Medulla oblongata (tissue), 1 donor: ENCODE data around the gene RANBP3L.
"Not testable (repeated sequence)": the region's sequence is repeated elsewhere in the genome, so short reads cannot be mapped to it uniquely, and the experiment has no call there.

Experiments
- DNase-seq: peaks from one replicate; pipeline ENCODE4 v3.0.0-alpha.2; 2015; ENCODE audit errors: extremely low spot score

Gene RANBP3L

GRCh38 chr5:36206913-36207312, 94.8 kb downstream of the RANBP3L start:
- no peak for DNase-seq

DNA sequence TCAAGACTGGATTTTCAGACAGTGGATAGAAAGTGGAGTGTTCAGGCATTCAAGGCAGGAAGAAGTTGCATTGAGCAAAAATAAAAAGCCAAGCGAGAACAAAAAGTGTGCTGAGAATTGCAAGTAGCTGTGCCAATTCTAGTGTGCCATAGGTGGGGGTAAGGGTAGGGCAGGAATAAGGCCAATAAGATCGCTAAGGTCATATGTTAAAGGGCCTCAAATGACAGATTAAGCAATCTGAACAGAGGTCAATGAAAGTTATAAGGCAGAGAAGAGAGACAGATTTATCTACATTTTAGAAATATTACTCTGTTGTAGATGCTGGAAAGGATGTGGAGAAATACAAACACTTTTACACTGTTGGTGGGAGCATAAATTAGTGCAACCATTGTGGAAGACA, 96.4 kb downstream of the RANBP3L start:
- no peak for DNase-seq

DNA sequence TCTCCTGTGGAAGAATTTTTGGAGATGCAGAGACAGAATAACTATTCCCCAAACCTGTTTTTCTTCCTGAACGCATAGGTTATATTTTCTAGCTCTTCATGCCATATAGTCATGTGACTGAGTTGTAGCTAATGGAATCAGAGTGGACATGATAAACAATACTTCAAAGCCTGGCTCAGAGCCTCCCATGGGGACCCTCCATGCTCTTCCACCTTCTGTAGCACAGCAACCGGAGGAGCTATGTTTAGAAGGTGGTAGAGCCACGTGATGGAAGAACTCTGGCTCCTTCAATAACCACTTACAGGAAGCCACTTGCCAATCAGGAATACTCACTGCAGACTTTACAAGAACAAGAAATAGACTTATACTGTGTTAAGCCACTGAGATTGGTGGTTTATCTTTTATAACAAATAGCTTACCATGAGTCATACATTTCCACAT, 99.2 kb downstream of the RANBP3L start:
- no peak for DNase-seq

GRCh38 chr5:36200513-36200912, 101.2 kb downstream of the RANBP3L start:
- DNase-seq, result no peak

DNA sequence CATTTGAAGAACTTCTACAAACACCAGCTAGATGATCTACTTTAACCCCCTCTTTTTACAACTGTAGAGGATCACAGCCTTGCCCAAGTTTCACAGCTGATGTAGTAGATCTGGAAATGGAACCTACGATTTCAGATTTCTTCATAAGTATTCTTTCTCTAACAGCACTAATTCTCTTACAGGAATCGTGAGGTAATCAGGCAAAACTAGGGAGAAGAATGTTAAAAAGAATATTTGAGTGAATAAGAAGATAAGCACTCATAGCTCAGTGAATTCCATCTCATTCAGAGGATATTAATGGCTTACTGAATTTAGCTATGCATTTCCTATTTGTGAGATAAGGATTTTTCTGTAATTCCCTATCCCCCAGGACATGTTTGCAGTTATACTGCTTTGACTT, 102.1 kb downstream of the RANBP3L start:
- DNase-seq, result no peak

DNA sequence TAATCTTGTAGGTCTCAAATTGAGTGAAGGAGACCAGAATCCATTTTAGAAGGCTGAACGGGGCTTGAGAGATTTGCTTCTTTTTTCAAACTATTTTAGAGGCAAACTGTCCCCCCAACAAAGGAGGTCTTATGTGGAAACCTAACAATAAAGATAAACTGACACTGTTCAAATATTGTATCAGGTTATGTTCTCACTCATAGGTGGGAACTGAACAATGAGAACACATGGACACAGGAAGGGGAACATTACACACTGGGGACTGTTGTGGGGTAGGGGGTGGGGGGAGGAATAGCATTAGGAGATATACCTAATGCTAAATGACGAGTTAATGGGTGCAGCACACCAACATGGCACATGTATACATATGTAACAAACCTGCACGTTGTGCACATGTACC, 102.9 kb downstream of the RANBP3L start:
- DNase-seq, result not testable (repeated sequence)
